Esophagus muscularis mucosa (tissue), 4 donors: ENCODE results near the gene PDGFRB. TPM values are rescaled to one million over a fixed set of nuclear protein-coding genes. Genes with fewer than 3 reads are reported as not detected.

Experiments
- DNase-seq: peaks from one replicate; pipeline ENCODE4 v3.0.0-alpha.2; 2017; ENCODE audit errors: extremely low spot score
- H3K27ac ChIP-seq, 4 donors: fragments of 200-600 bp; sonication (generic); replicated peaks in 1 of 4; 1 replicate in 3 of 4; 2 replicates in 1 of 4; pipeline ENCODE4 v1.5.1; 2016 to 2019; ENCODE audit warnings: mild to moderate bottlenecking in 1 of 4
- H3K27me3 ChIP-seq, 4 donors: fragments of 200-600 bp; sonication (generic); one replicate each; pipeline versions ENCODE4 v1.5.1 to v1.6.0; 2016 to 2019
- H3K36me3 ChIP-seq, 4 donors: fragments of 200-600 bp; sonication (generic); one replicate each; pipeline ENCODE4 v1.5.1; 2016 to 2019
- H3K4me1 ChIP-seq, 4 donors: fragments of 200-600 bp; sonication (generic); one replicate each; pipeline ENCODE4 v1.5.1; 2016 to 2019
- H3K4me3 ChIP-seq, 4 donors: fragments of 200-600 bp; sonication (generic); 1 replicate in 2 of 4; 2 replicates in 2 of 4; pipeline ENCODE4 v1.5.1; 2016 to 2019; ENCODE audit warnings: mild to moderate bottlenecking in 4 of 4, moderate library complexity in 1 of 4
- H3K9me3 ChIP-seq, 4 donors: fragments of 200-600 bp; sonication (generic); 1 replicate in 3 of 4; 2 replicates in 1 of 4; pipeline ENCODE4 v1.5.1; 2016 to 2019
- CTCF ChIP-seq, 3 experiments: fragments of 200-600 bp in 2 of 3; fragments of 450-650 bp in 1 of 3; sonication (generic) in 2 of 3; IDR thresholded peaks; one replicate each; pipeline ENCODE4 v1.5.1; 2017 to 2019; ENCODE audit warnings: antibody characterized with exemption in 3 of 3, mild to moderate bottlenecking in 2 of 3, moderate library complexity in 1 of 3
- EP300 ChIP-seq: sonication (generic); formaldehyde crosslinking; IDR thresholded peaks from one replicate; pipeline ENCODE4 v1.6.1; 2017; ENCODE audit warnings: antibody characterized with exemption
- POLR2A ChIP-seq: fragments of 450-650 bp; IDR thresholded peaks from one replicate; pipeline ENCODE4 v1.6.1; 2017; ENCODE audit warnings: antibody characterized with exemption, moderate library complexity, mild to moderate bottlenecking, low read depth
- POLR2AphosphoS5 ChIP-seq, 2 donors: sonication (generic); formaldehyde crosslinking; IDR thresholded peaks; one replicate each; pipeline ENCODE4 v1.6.1; 2017; ENCODE audit warnings: antibody characterized with exemption in 2 of 2
- WGBS: methylation state at CpG from one replicate; pipeline ENCODE4 v1.1.5; 2018; 5-methylcytosine and 5-hydroxymethylcytosine counted together
- intact Hi-C: fragments of 100-400 bp; cut with DNase I; formaldehyde crosslinking; loops from one replicate; pipeline ENCODE4 v1.15.1; 2023
- total RNA-seq, 4 donors: library from RNA; depleted of rRNA; stranded (reverse); fragments of >200 nt; gene quantifications; one replicate each; pipeline versions ENCODE4 v1.1.0 to v1.2.1, GENCODE V29; 2016

PDGFRB gene
- total RNA-seq, 4 donors from 2014 or later: 83.1 to 219 (median 141) TPM

DNA sequence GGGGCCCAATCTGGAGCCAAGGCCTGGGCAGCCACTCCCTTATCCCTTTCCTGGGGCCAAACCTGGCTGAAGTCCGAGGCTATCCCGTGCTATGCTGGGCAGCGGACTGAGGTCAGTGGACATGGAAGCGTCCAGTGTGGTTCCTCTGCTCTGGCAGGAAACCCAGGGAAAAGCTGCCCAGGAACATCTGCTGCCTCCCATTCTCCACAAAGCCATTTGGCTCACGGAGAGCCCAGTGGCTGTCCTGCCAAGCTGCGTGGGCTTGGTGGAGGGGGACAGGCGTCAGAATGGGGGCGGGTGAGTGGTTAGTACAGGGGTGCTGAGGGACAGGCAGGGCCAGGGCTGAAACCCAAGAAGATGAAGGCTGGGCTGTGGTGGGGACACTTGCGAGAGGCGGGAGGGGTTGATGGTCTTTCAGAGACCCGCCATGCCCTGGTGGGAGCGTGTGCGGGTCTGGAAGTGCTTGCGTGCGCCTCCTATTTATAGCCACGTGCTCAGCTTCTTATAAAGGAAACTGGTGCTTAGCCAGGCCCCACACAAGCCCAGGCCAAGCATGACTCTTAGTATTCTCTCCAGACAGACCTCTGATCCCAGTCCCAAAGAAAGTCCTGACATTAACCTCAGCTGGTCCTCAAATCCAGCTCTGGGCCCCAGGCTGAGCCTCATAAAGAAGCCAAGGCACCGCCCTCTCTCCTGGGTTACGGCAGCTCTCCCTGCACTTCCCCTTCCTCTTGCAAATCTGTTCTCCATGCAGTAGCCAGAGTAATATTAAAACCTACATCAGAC is 24.8 kb upstream of the PDGFRB start:
- H3K27ac ChIP-seq: peak overlapping the region; percentile 63 to 77 (median 68)
- H3K4me1 ChIP-seq: peaks cover 19 to 32% (median 30%) of the 10 kb centered on the region in 4 donors
- DNase-seq: no peak
- intact Hi-C loops: no loop called here
- H3K36me3 ChIP-seq: no peaks in the 10 kb centered on the region
- H3K9me3 ChIP-seq: no peaks in the 10 kb centered on the region
- no peak overlapping the region for H3K4me3 ChIP-seq
- WGBS: 53% methylated on average over 15 of the region's 18 CpGs
- no peaks in the 10 kb centered on the region for H3K27me3 ChIP-seq
- no peak for TF ChIP-seq CTCF (IDR thresholded peaks at IDR 0.05)
- TF ChIP-seq POLR2AphosphoS5 (IDR thresholded peaks at IDR 0.05): peak in 1 of 2 donors; percentile 33
- TF ChIP-seq POLR2A: no peak
- no peak for TF ChIP-seq EP300

DNA sequence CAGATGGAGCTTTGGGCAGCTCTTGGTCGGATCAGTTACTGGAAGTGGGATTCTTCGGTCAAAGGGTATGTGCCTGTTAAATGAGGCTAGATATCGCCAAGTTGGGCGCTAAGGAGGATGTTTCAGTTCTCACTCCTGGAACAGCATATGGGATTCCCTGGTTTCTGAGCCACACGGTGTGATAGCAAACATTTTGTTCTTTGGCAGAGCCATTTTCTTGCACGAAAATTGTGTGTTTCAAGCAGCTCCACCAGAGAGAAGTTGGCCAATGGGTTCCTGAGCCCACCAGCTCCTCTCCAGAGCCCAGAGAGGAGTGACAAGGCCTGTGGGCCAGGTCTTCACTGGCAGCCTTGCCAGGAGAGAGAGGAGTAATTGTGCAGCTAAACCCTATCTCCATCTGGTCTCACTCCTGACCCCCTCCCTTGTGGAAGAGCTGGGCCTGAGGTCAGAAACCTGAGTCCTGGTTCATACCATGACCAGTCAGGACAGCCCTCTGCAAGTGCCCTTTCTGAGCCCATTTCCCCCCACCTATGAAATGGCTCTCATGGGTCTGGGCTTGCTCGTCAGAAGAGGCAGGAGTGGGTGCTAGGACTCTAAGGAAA is 23.5 kb upstream of the PDGFRB start:
- Histone ChIP-seq H3K4me3 (no peak overlapping the region), H3K27ac (peak overlapping the region in 3 of 4 donors; percentile 21 to 77 (median 63)), H3K4me1 (peaks cover 19 to 38% (median 30%) of the 10 kb centered on the region in 4 donors), H3K36me3 (no peaks in the 10 kb centered on the region), H3K27me3 (no peaks in the 10 kb centered on the region), H3K9me3 (no peaks in the 10 kb centered on the region)
- DNase-seq: no peak
- WGBS: 94% methylated on average over 6 of the region's 7 CpGs
- intact Hi-C loops: no loop called here
- TF ChIP-seq POLR2A (no peak), EP300 (no peak), POLR2AphosphoS5 (IDR thresholded peaks at IDR 0.05) (no peak), CTCF (IDR thresholded peaks at IDR 0.05) (no peak)

DNA sequence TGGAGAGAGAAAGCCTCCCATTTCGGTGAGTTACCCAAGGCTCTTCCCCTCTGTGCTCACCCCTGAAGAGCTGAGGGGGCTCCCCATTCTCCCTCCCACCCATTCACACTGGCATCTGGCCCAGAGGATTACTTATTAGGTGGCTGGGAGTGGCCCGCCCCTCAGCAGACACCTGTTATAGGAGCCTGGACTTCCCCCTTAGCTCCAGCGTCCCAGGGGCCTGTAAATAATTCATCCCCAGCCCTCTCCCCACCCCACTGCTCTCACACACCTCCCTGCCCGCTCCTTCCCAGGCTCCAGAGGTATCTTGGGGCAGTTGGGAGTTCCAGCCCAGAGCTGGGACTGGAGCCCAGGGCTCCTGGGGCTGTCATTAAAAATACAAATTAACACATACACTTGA is 22.6 kb upstream of the PDGFRB start:
- Histone ChIP-seq H3K4me1 (peaks cover 19 to 38% (median 30%) of the 10 kb centered on the region in 4 donors), H3K36me3 (no peaks in the 10 kb centered on the region), H3K27me3 (no peaks in the 10 kb centered on the region), H3K27ac (no peak overlapping the region), H3K9me3 (no peaks in the 10 kb centered on the region), H3K4me3 (no peak overlapping the region)
- intact Hi-C loops: no loop called here
- no peak for DNase-seq
- TF ChIP-seq EP300 (no peak), CTCF (IDR thresholded peaks at IDR 0.05) (no peak), POLR2AphosphoS5 (IDR thresholded peaks at IDR 0.05) (no peak), POLR2A (no peak)
- 93% methylated on average over 2 of the region's 4 CpGs for WGBS

DNA sequence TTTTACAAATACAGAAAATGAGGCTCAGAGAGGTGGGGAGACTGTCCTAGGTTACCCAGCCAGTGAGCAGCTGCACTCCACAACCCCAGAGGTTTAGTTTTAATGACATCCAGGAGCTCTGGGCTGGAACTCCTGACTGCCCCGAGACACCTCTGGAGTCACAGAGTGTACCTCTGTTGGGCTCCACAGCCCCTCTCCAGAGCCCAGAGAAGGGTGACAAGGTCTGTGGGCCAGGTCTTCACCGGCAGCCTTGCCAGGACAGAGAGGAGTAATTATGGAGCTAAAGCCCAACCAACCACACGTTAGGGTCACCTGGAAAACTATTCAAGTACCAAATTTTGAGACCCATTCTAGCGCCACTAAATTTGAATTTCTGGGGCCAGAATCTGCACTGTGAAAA is 22.1 kb upstream of the PDGFRB start:
- no peak for DNase-seq
- Histone ChIP-seq H3K36me3 (no peaks in the 10 kb centered on the region), H3K9me3 (no peaks in the 10 kb centered on the region), H3K4me1 (peaks cover 19 to 38% (median 30%) of the 10 kb centered on the region in 4 donors), H3K27me3 (no peaks in the 10 kb centered on the region), H3K27ac (no peak overlapping the region), H3K4me3 (no peak overlapping the region)
- intact Hi-C loops: no loop called here
- 68% methylated on average over 4 of the region's 4 CpGs for WGBS
- TF ChIP-seq CTCF (IDR thresholded peaks at IDR 0.05) (no peak), POLR2A (no peak), POLR2AphosphoS5 (IDR thresholded peaks at IDR 0.05) (no peak), EP300 (no peak)
